ENCODE measurements around the gene THAP8.
"Not testable (repeated sequence)": the region's sequence is repeated elsewhere in the genome, so short reads cannot be mapped to it uniquely, and the experiment has no call there.

The THAP8 gene, protein sequence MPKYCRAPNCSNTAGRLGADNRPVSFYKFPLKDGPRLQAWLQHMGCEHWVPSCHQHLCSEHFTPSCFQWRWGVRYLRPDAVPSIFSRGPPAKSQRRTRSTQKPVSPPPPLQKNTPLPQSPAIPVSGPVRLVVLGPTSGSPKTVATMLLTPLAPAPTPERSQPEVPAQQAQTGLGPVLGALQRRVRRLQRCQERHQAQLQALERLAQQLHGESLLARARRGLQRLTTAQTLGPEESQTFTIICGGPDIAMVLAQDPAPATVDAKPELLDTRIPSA

GRCh38 chr19:36054119-36054732, at the start of gene THAP8:
Gene THAP8, minus strand, starts transcription at chr19:36054285. Its CDS starts 68 bp downstream, at chr19:36054217.
- DNase-seq, result peak; percentile 100

DNA sequence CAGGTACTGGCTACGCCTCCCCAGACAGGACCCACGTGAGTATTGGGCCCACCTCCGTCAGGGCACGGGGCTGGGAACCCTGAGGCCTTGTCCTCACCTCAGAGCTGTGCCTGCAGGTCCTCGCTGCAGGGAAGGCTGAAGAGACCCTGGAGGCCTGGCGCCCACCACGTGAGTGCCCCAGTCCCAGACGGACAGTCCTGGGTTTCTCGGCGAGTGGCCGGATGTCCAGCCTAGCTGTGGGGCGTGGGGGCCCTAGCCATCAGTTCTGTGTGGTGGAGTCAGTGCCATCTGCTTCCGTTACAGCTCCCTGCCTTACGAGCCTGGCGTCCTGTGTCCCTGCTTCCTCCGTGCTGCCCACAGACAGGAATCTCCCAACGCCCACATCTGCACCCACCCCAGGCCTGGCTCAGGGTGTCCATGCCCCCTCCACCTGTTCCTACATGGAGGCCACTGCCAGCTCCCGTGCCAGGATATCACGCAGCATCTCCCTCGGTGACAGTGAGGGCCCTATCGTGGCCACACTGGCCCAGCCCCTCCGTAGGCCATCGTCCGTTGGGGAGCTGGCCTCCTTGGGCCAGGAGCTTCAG, 49.0 kb upstream of the THAP8 start:
- DNase-seq, result no peak

DNA sequence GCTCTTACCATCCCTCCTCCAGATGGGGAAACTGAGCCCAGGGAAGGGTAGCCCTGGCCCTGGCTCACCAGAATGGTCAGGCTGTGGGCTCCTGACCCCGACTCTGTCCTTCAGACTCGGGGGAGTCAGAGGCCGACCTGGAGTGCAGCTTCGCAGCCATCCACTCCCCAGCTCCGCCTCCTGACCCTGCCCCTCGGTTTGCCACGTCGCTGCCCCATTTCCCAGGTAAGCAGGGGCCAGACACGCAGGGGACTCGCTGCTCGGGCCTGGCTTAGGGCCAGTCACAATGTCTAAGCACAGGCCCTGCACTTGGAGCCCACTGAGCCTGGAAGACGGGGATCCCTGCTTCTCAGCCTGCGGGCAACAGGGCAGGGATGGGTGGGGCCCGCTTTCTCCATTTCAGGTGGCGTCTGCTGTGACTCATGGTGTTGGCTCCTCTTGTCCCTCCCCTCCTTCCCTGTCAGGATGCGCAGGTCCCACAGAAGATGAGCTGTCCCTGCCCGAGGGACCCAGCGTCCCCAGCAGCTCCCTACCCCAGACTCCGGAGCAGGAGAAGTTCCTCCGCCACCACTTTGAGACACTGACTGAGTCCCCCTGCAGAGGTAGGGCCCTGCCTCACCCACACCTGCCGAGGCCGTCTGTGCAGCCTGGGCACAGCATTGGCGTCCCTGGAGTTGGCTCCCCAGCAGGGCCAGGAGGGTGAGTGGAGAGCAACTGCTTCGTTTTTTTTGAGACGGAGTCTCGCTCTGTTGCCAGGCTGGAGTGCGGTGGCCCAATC, 47.7 kb upstream of the THAP8 start:
- no peak for DNase-seq

- DNase-seq, result no peak
Measured at GRCh38 chr19:36100476-36100875, 46.4 kb upstream of the THAP8 start.

GRCh38 chr19:36099166-36099785, 45.2 kb upstream of the THAP8 start:
- DNase-seq, result no peak

DNA sequence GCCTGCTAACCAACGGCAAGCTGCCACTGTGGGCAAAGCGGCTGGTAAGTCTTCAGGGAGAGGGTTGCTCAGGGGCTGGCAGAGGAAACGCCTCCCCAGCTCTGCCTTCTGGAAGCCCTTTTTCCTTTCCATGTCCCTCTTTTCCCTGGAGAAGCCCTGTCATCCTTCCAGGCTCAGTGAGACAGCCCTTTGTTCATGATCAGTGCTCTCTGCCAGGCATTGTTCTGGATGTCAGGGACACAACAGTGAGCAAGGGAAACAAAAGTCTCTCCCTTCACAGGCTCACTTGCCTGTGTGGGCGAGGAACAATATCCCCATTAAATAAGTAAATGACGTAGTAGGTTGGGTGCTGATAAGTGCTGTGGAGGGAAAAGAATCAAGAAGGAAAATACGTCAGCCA, 43.0 kb upstream of the THAP8 start:
- no peak for DNase-seq

DNA sequence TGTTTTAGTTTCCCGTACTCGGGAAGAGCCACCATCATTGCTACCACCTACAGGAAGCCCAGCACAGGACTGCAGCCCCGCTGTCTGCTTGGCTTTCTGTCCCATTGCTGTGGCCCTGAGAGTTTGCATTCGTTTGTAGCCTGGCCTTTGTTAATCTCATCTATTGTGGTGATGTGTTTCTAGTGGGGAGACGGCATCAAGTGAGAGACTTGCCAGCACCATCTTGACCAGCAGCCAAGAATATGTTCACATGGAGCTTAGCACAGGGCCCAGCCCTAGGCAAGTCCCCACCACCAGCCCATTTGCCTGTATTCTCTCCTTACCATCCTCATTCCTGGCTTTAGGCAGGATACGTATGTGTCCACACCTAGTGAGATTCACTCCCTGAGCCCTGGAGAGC, 39.6 kb upstream of the THAP8 start:
- DNase-seq, result no peak

DNA sequence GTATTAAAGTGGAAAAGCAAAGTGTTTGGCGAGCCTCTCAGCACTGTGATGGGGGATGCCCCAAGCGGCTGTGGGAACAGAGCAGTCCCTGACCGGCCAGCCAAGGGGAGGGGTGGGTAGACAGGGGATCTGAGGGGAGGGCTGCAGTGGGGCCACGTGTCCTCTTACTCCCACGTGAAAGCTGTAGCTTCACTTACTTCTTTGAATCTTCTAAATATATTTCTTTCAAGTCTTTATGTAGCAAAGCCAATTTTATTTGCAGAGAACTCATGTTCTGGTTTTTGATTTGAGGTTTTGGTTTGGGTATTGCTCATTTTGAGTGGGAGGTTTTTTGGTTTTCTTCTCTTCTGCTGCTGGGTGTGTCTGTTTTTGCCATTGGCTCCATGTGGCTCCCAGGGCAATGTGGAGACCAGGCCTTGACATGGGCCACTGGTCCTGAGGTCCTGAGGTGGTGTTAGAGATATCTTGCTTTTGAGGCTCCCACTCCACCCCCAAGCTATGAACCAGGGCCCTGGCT, 39.1 kb upstream of the THAP8 start:
- no peak for DNase-seq

DNA sequence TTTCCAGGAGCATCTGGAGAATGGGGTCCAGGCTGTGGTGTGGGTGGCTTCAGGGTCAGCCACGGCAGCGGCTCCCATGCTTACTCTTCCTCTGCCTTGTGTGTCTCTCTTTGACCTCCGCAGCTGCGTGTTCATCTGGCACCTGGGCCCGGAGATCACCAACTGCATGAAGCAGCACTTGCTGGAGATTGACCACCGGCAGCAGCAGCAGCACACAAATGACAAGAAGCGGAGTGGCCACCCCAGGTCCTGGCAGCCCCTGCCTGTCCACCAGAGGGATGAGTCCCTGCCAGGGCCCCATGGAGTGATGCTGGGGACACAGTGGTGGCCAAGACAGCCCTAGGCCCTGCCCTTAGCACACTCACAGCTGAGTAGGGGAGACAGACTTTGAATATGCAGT, 38.5 kb upstream of the THAP8 start:
- no peak for DNase-seq

DNA sequence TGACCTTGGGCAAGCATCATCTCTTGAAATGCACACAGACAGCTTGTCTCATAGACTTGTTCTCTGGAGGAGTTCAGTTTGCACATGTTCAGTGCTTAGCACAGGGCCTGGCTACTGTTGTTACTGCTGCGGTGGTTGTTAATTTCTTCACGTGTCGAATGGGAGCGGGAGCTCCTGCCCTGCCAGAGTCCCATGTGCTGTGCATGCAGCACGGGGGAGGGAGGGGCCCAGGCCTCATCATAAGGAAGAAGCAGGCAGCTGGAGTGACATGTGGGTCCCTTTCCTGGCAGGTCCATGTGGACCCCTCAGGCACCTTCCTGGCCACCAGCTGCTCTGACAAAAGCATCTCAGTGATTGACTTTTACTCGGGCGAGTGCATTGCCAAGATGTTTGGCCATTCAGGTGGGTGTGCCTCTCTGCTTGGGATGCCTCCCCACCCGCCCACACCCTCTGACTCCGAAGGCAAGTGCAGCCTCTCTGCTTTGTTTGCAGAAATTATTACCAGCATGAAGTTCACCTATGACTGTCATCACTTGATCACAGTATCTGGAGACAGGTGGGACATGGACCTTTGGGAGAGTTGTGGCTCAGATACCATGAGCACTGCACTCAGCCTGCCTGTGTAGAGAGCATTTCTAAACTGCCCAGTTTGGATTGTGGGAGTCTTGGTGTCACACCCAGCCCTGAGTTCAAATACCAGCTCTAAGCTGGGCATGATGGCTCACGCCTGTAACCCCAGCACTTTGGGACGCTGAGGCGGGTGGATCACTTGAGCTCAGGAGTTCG, 37.0 kb upstream of the THAP8 start:
- DNase-seq, result no peak

GRCh38 chr19:36089847-36090246, 35.8 kb upstream of the THAP8 start:
- DNase-seq, result no peak

DNA sequence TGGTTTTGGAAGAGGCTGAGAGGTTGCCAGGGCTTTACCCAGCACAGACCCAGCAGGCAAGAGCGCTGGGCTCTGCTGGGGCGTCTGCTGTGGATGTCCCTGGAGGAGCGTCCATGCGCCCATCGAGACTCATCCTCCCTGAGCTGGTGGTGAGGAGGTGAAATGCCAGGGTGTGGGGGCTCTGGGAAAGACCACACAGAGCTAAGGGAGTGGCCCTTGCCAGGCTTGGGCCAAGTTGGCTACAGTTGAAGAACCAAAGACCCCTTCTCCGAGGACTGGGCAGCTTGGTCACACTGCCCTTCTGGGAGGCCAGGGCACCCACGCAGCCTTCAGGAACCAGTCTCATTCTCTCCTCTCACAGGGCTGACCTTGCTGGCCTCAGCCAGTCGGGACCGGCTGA, 32.2 kb upstream of the THAP8 start:
- DNase-seq, result no peak

DNA sequence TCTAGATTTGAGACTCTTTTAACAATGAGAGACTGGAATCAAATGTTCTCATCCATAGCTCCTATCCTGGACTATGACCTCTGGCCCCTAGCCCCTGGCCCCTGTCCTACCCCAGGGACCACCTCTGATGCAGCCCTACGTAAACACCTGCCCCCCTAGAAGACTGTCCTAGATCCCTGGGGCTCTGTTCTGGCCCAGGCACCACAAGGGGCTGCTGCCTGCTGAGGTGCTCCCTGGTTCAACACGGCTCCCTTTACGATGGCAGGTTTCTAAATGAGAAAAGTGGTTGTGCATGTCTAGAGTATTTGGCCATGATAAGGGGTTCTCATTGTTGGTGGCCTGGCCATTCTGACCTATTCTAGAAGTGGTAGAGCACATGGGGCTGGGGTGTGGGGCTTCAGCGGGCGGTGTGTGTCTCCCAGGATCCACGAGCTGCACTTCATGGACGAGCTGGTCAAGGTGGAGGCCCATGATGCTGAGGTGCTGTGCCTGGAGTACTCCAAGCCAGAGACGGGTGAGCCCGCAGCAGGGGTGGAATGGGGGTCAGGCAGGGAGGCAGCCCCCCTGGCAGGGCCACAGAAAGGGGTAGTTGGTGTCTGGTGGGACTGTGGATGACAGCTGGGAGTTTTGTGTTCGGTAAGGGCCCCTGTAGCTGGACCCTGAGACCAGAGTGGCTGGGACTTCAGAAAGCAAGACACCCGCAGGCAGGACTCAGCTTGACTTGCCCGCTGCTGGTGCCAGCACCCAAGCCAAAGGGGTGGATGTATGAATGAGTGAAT, 30.3 kb upstream of the THAP8 start:
- DNase-seq, result no peak

DNA sequence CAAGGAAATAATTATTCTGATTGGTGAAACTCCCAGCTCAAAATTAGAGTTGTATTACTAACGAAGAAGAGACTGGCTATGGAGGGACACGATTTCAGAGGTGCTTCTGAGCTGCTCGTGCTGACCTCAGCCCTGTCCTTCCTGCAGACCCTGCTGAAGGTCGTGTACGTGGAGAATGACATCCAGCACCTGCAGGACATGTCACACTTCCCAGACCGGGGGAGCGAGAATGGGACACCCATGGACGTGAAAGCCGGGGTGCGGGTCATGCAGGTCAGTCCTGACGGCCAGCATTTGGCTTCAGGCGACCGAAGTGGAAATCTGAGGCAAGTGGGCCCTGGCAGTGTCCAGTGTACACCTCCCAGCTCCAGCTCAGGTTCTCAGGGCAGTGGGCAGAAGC, 28.8 kb upstream of the THAP8 start:
- no peak for DNase-seq

GRCh38 chr19:36081894-36082293, 27.8 kb upstream of the THAP8 start:
- DNase-seq, result no peak

DNA sequence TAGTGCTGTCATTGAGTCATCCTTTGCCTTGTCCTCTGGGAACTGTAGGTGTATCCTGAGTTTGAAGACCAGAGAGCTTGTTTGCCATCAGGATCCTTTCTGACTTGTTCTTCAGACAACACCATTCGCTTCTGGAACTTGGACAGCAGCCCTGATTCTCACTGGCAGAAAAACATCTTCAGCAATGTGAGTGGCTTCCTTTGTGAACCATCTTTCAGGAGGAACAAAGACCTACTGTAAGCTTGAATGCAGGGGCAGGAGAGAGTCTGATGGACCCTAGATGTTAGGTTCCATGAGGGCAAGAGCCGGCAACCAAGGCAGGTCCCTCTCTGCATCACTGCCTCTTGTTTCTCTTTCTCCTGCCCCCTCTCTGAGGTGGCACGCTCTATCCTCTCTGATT, 27.3 kb upstream of the THAP8 start:
- no peak for DNase-seq

DNA sequence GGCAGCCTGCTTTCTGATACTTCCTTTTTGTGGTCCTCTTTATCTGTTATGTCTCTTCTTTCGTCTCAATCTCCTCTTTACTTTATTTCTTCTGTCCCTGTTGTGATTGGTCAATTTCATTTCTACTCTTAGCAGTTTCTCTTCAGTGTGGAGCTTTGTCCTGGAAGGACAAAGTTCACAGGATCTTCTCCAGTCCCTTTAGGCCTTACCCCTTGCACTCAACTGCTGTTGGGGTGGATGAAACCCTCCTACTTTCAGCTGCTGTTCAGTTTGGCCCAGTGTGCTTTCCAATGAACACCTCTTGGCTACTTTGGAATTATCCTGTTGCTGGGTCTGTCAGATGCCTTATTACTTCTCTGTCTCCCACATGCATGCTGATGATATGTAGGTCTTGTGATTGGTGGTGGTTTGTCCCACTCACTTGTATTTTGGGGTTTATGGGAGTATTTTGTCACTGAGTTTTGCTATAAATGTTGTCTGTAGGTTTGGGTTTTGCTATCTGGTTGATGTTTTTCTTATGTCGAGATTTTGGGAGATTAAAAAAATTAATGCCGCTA, 25.4 kb upstream of the THAP8 start:
- DNase-seq, result no peak

DNA sequence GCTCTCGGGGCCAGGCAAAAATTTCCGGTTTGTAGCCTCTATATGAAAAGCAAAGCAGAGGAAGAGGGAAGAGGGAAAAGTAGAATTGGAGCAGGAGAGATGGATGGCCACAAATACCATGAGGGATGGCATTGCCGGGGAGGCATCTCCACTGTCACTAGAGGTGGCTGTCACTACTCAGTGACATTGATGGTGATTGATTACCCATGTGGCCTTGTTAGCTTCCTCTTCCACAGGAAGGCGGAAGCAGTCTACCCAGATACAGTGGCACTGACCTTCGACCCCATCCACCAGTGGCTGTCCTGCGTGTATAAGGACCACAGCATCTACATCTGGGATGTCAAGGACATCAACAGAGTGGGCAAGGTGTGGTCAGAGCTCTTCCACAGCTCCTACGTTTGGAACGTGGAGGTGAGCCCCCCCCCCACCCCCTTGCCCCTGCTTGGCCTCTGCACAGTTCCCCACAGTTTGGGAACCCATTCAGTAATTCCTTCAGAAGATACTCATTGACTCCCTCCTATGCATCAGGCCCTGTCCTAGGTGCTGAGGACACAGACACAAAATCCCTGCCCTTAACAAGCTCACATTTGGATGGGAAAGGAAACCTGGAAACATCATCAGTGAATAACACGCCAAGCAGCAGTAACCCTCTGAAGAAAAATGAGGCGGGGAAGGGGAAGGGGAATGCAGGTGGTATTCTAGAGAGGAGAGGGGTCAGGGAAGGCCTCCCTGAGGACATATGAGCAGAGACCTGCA, 19.2 kb upstream of the THAP8 start:
- DNase-seq, result no peak

- DNase-seq, result no peak
Measured at GRCh38 chr19:36072081-36072480, 18.0 kb upstream of the THAP8 start.

GRCh38 chr19:36068810-36069499, 14.9 kb upstream of the THAP8 start:
- DNase-seq, result not testable (repeated sequence)

All from activated naive CD4-positive, alpha-beta T cell treated with Interleukin-2 at 50 U/mL for 16 hours (primary cell).